Measurements from ENCODE around the gene CXXC5. TPM values are rescaled to one million over a fixed set of nuclear protein-coding genes. Genes with fewer than 3 reads are reported as not detected.
A peak's percentile ranks its signal among the peaks of the same experiment; 100 is the strongest.

The CXXC5 gene
- total and polyA plus RNA-seq, 9 of the 15 experiments (the other 6 are each of a cell fraction or from before 2014, with no cell fraction given), result 1.9 to 123 (median 45.8) TPM

GRCh38 chr5:139636975-139637408 lies 11.2 kb upstream of the CXXC5 start (continued):
- no peak for TF ChIP-seq PHF20 (IDR thresholded peaks at IDR 0.05; ENCODE audit: partially characterized antibody)
- TF ChIP-seq JUN (IDR thresholded peaks at IDR 0.05; ENCODE audit: borderline replicate concordance, low read depth, low read length), result no peak
- 0 out of 2 replicates have a peak, but pooled peaks have one; percentile 39 for TF ChIP-seq JUN (CRISPR knock-in tag; IDR thresholded peaks at IDR 0.05; ENCODE audit: borderline replicate concordance)
- peak; percentile 55; the same call in 1 of the 2 replicates for TF ChIP-seq TRIM25 (IDR thresholded peaks at IDR 0.05; ENCODE audit: borderline replicate concordance)
- peak in 1 of 2 experiments; percentile 81; a peak in 2 of 4 replicates for TF ChIP-seq MLLT1 (IDR thresholded peaks at IDR 0.05)
- TF ChIP-seq ZNF76 (CRISPR knock-in tag; IDR thresholded peaks at IDR 0.05; ENCODE audit: borderline replicate concordance), result no peak
- no peak for TF ChIP-seq RCOR1 (IDR thresholded peaks at IDR 0.05; ENCODE audit: borderline replicate concordance in 1 of 2, low read depth in 2 of 2, low read length in 2 of 2)
- no peak for TF ChIP-seq SMC3 (conservative IDR thresholded peaks at IDR 0.05; ENCODE audit: insufficient read depth, low read depth, low read length)
- TF ChIP-seq BRD4 (IDR thresholded peaks at IDR 0.05), result no peak
- no peak for TF ChIP-seq DLX4 (CRISPR knock-in tag; IDR thresholded peaks at IDR 0.05)
- TF ChIP-seq TRIM24 (IDR thresholded peaks at IDR 0.05), result 0 out of 4 replicates have a peak, but pooled peaks of 1 of the 2 experiments have one; percentile 15
- no peak for TF ChIP-seq ERF (CRISPR knock-in tag; IDR thresholded peaks at IDR 0.05)
- peak; percentile 66; the same call in 1 of the 2 replicates for TF ChIP-seq ZBTB2 (IDR thresholded peaks at IDR 0.05)
- TF ChIP-seq ATF3 (IDR thresholded peaks at IDR 0.05), result peak; percentile 86
- no peak for TF ChIP-seq ATF3 (CRISPR knock-in tag; conservative IDR thresholded peaks at IDR 0.05)
- TF ChIP-seq MCM2 (IDR thresholded peaks at IDR 0.05; ENCODE audit: low read depth), result no peak
- no peak for TF ChIP-seq MAFF (IDR thresholded peaks at IDR 0.05; ENCODE audit: low read length)
- peak; percentile 79 for TF ChIP-seq SMARCE1 (IDR thresholded peaks at IDR 0.05)
- 0 out of 2 replicates have a peak, but pooled peaks have one; percentile 28 for TF ChIP-seq SMARCA5 (IDR thresholded peaks at IDR 0.05)
- TF ChIP-seq CTCFL (IDR thresholded peaks at IDR 0.05; ENCODE audit: borderline replicate concordance, insufficient read depth, low read depth, low read length, poor library complexity, severe bottlenecking), result no peak
- TF ChIP-seq FOSL1 (tag; conservative IDR thresholded peaks at IDR 0.05), result peak; percentile 78
- TF ChIP-seq LEF1 (IDR thresholded peaks at IDR 0.05), result 0 out of 2 replicates have a peak, but pooled peaks have one; percentile 33

Measured in K562 (cell line).